ENCODE data around the gene ROMO1.
"Not testable (repeated sequence)": the region's sequence is repeated elsewhere in the genome, so short reads cannot be mapped to it uniquely, and the experiment has no call there.

Gene ROMO1

DNA sequence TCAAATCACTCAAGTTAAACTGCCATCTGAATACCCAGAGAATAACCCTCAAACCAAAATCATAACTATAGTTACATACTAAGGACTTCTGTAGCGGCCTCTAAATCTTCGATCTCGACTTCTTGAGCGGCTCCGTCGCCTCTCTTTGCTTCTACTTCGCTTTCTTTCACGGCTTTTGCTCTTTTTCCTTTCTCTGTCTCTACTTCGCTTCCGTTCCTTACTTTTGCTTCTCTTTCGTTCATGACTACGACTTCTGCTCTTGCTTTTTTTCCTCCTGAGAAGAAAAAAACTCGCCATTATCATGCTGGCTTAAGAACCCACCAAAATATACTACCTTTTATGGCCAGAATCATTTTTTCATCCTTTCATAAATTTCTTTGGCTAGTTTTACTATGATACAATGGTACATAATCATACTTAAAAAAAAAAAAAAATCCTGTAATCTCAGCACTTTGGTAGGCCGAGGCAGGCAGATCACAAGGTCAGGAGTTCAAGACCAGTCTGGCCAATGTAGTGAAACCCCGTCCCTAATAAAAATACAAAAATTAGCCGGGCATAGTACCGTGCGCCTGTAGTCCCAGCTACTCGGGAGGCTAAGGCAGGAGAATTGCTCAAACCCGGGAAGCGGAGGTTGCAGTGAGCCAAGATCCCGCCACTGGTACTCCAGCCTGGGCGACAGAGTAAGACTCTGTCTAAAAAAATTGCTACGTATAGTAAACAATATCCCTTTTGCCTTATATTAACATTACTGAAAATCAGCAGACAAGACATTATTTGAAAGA is 32.8 kb downstream of the ROMO1 start:
- DNase-seq (ENCODE audit: low spot score) = no peak

DNA sequence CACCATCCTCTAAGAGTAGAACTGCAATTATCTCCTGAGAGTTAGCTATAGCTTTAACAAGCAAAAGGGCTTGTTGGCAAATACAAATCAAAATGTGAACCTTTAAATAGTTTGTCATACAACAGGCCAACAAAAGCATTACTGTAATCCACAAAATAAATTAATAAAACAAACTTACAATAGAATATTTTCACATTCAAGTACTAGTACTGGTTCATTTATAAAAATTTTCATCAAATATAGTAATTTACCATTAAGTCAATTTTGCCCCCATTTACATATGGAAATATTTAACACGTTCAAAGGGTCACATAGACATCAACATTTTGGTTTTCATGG is 33.4 kb downstream of the ROMO1 start:
- DNase-seq (ENCODE audit: low spot score) = no peak

DNA sequence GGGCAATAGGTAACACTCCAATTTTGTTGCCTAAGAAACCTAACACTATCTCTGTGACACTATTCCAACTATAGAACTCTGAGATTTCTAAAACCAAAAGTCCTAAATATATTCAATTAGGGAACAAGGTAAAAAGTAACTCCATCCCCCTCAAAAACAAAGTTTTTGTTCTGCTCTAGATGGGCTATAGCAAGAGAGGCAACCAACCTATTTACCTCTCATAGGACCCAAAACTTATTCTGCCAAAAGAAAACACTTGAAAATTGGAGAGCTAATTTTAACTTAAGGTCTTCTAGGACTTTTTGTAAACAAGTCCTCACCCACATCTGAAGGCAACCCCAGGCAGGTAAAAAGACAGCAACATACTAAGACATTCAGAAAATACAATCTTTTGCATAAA is 35.2 kb downstream of the ROMO1 start:
- no peak for DNase-seq (ENCODE audit: low spot score)

DNA sequence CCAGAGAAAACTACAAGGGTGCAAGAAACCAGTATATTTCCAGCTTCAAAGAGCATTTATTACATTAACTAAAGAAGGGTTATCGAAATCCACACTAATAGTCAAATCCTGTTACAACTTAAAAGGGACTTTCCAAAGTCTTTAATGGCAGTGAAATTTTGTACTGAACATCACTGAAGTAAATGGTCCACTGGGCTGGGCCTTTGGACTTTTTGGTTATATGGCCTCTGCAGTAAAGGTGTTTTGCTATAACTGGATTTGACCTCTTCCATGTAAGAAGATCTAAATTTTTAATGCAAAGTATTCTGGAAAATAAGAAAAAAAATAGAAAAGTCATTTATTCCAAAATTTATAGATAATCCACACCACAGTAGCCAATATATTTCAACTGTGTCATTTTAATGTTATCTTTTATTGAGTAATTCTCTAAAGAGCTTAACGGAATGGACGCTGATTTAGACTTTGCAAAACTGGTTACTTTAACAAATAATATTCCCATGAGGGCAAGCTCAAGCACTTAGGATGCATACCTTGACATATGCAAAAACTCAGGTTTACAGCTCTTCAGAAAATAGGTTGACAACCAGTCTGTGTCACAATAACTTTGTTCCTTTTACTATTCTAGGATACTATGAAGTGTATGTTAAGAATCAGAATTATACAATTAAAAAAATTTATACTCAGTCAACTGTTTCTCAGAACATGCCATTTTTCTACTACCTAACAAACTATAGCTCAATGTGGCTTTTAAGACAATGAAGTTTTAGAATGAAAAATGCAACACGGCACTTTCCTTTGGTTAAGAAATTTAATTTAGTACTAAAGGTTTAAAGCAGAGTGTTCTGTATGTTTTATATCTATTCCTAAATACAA is 35.8 kb downstream of the ROMO1 start:
- DNase-seq (ENCODE audit: low spot score) = no peak

DNA sequence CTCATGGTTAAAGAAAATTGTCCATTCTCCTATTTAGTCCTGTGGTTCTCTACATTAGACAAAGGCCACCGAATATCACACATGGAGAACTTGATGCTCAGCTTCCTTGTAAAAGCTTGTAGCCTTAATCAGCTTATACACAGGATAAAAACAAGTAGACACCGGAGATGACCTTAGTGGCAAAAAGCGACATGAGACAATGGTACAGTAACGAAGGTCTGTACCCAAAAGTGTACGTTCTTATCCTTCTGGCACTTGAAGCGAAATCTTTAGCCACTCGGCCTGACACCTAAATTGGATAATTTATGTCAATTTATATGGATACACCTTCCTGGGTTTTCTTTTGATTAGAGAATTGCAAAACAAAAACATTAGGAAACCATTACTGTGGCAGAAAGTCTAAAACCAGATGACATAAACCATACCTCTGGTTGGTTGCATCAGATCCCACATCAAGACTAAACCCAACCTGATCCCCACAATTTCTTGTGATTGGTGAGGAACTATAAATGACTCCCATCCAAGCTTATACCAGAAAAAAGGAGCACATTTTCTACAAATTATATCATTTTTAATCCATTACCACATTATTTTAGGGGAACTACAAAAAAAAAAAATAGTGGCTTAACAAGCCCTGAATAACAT is 36.7 kb downstream of the ROMO1 start:
- DNase-seq (ENCODE audit: low spot score) = no peak

DNA sequence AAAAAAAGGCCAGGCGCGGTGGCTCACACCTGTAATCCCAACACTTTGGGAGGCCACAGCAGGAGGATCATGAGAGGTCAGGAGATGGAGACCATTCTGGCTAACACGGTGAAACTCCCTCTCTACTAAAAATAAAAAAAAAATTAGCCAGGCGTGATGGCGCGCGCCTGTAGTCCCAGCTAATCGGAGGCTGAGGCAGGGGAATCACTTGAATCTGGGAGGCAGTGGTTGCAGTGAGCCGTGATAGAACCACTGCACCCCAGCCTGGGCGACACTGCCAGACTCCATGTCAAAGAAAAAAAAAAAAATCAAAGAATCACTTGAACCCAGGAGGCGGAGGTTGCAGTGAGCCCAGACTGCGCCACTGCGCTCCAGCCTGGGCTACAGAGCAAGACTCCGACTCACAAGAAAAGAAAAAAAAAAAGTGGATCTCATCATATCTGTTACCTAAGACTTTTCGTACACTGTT is 38.7 kb downstream of the ROMO1 start:
- no peak for DNase-seq (ENCODE audit: low spot score)

DNA sequence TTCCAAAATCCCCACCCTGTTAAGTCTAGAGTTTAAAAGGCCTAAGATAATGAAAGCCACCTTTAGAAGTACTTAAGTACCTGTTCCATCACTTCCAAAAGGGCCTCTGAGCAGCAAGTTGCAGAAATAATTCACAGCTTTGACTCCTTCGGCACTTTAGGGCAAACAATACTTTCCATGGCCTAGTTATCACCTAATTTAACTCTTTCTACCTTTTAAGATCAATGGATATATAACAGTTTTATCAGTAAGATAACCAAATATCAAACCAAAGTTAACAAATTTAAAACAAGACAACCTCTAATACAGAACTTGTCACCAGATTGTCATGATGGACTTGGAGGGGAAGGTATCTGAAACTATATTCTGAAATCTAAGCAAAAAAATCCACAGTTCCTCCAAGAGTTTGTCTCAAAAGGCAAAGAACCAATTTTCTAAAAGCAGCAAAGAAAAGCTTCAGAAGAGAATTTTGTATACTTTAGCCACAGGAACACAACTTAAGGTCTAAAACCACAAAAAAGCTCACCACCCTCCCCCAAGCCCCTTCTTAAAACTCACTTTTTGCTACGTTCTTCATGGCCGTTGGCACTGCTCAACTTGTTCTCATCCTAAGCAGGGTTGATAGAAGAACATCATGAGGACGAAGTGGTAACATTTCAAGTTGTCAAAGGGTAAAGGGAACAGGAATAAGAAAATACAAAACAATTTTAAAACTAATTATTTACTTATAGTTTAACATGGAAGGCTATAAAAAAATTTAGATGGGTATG is 39.4 kb downstream of the ROMO1 start:
- DNase-seq (ENCODE audit: low spot score) = no peak

DNA sequence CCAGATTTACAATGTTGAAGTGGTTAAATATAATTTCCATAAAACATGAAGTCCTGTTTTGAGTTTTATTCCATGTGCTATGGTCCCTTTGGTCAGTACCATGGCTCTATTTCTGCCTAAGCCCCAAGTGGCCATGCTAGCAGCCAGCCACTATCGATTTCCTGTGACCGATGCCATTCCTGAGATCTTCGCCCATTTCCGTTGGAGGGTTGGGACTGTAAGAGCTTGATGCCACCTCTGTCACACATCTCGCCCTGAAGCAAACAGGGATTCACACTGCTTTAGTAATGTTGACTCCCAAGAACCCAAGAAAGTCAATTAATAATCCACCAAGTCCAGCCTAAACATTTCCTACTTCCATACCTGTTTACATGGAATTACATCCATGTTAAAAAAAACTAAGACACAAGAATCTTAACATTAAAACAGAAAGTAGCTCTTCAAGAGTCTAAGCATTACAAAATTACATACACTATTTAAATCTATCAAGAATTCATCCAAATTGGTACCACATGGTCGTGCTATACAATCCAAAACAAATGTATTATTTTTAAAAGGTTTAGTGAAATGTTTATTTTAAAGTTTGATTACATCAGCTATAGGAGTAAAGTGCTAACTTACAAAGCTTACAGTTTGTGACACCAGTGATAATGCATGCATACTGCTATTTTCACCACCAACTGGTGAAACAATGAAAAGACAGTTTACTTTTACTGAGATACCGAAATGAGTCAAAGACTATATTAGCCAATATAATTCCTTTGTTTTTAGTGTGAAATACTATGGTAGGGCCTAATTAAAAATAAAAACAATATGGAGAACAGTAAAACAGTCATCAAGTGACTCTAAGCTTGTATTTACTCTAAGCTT is 40.3 kb downstream of the ROMO1 start:
- DNase-seq (ENCODE audit: low spot score) = peak; percentile 47

DNA sequence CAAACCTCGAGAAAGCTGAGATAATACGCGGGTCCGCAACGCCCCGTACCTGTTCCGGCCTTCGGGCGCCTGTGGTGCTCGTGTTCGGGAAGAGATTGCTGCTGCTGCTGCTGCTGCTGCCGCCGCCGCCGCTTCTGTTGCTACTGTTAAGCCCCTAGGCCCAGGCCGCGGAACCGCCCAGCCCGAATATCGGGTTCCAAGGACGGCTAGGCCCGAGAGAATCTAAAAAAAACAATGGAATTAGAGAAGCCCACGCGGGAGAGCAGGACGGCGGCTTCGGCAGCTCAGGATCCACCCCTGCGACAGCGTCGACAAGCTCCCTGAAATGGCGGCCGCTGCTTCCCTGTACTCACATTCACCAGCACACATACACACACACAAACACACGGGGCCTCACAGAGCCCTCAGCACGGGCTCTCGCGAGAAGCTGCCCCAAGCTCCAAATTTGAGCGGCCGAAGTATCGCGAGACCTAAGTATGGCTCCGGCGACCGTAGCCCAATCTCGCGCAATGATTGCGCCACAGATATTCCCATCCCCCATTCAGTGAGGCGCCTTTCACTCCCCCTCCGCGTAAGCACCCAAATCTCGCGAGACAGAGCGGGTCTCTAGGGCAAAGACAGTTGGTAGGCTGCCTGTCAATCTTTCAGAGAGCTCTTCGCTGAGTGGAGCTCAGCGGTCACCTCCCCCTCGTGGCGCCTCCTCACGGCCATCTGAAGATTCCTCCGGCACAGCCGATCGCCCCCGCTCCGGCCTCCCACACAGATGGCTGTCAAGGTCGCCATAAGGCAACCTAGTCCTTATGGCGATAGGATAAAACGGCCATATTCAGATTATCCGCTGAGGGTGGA is 42.9 kb downstream of the ROMO1 start, which contains the start of gene RBM39:
RBM39 (minus strand) TSS at position 369 of the 849 bp plus-strand sequence. CDS start 1,386 bp downstream, outside the sequence.
- peak; percentile 100 for DNase-seq (ENCODE audit: low spot score)

DNA sequence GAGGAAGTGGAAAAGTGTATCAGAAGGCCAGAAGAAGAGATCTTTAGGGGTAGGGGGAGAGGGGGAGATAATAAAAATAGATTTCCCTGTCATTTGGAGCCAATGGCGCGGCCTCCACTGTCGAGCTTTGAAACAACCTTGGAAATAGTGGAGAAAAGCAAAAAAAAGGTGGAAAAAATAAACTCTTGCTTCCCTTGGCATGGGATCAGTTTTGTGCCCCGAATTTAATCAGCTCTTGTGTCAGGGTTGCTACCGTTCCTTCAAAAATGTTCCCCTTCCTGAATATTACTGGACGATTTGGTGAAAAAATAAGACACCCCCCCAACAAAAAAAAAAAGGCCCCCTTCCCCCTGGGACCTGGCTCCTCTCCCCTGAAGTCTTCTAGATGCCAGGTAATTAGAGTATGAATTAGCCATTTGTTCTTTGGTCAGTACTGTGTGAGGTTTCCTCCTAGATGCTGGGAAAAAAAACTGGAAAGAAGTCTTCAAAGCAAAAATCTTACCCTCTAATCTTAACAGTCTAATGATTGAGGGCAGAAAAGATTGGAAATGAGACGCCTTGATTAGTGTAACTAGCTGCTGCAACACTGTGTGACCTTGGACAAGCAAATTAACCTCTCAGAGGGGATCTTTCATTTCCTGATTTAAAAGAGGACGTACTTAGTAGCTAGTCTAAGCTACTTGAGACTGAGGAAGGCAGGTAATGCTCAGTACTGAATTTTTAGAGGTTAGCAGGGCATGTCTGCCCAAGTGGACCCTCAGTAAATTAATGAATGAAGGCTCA is 43.7 kb downstream of the ROMO1 start:
- DNase-seq (ENCODE audit: low spot score) = peak; percentile 42

DNA sequence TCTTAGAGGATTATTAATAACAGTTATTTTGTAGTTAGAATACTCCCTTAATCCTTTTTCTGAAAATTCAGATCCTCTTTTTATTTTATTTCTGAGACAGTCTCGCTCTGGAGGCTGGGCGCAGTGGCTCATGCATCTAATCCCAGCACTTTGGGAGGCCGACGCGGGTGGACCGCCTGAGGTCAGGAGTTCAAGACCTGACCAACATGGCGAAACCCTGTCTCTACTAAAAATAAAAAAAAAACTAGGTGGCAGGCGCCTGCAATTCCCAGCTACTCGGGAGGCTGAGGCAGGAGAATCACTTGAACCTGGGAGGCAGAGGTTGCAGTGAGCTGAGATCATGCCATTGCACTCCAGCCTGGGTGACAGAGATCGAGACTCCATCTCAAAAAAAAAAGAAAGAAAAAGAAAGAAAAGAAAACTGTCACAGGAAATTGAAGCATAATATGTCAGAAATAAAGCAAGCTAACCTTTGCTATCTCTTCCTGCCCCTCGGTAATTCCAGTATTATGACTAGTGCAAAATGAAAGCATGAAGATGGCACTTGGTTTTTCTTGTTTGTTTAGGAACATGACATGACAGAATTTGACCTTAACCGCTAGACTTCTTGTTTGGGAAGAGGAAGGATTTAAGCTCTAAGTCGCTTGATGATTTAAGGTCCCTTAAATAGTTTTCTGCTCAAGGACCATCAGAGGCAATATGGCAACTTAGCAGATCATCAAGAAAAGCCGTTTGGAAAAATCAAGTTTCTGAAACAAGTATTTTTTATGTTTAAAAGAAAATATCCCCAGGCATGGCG is 44.7 kb downstream of the ROMO1 start:
- no peak for DNase-seq (ENCODE audit: low spot score)

DNA sequence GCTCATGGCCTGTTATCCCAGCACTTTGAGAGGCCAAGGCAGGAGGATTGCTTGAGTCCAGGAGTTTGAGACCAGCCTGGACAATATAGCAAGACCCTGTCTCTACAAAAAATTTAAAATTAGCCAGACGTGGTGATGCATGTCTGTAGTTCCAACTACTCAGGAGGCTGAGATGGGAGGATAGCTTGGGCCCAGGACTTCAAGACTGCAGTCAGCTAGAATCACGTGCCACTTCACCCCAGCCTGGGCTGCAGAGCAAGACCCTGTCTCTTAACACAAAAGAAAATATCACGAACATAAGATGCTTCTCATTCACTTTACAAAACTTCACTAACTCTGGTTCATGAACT is 45.3 kb downstream of the ROMO1 start:
- DNase-seq (ENCODE audit: low spot score) = not testable (repeated sequence)
